ENCODE results near the gene PALLD. TPM values are rescaled to one million over a fixed set of nuclear protein-coding genes. Genes with fewer than 3 reads are reported as not detected.

PALLD gene
- total RNA-seq, 1 donor from 2014 or later = 93.5 TPM

DNA sequence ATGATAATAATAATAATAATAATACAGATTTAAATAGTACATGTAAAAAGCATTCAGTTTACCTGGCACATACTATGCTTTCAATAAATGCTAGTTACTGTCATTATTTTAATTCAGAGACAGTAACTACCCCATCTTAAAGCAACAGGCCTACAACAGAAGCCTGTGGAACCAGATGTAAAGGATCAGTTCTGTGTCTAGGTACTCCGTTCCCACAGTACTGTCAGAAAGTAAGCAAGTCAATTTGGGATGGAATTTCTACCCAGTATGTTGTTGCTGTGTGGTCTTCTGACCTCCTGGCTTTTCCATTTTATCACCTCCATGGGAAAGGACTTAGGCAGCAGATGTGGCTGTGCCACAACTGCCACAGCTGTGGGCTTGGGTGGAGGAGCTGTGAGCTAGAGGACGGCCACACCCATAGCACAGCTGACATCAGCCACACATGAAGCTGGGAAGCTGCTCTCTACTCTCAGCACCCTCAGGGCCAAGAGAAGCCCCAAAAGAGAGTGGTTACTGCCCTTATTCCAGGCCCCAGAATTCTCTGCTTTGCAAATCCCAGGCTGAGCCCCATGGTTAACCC lies 410.4 kb downstream of the PALLD start:
- Mint-ChIP-seq H3K27ac (no peak overlapping the region), H3K36me3 (peaks cover 22% of the 10 kb centered on the region), H3K4me3 (no peak overlapping the region), H3K27me3 (no peaks in the 10 kb centered on the region), H3K9me3 (no peaks in the 10 kb centered on the region), H3K4me1 (ENCODE audit: unreplicated experiment) (peaks cover 22% of the 10 kb centered on the region)
- TF ChIP-seq, protein P1, sequence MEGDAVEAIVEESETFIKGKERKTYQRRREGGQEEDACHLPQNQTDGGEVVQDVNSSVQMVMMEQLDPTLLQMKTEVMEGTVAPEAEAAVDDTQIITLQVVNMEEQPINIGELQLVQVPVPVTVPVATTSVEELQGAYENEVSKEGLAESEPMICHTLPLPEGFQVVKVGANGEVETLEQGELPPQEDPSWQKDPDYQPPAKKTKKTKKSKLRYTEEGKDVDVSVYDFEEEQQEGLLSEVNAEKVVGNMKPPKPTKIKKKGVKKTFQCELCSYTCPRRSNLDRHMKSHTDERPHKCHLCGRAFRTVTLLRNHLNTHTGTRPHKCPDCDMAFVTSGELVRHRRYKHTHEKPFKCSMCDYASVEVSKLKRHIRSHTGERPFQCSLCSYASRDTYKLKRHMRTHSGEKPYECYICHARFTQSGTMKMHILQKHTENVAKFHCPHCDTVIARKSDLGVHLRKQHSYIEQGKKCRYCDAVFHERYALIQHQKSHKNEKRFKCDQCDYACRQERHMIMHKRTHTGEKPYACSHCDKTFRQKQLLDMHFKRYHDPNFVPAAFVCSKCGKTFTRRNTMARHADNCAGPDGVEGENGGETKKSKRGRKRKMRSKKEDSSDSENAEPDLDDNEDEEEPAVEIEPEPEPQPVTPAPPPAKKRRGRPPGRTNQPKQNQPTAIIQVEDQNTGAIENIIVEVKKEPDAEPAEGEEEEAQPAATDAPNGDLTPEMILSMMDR (conservative IDR thresholded peaks at IDR 0.05) = no peak
- no peak for DNase-seq (ENCODE audit: extremely low spot score, unreplicated experiment)

DNA sequence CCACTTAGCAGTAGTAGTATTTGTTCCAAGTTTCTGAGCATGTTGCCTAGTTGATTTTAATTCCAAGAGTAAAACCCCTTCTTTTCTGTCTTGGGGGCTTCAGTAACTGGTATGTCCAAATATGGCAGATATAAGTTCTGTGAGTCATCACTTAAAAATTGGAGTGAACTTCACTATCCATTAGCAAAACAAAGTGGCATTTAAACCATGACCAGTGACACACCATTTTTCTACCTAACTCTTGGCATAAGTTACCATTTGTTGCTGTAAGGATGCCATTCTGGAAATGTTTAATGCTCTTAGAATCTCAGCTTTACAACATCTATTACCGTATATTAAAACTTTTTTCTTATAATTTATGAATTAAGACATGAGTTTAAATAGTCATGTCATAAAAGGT lies 411.2 kb downstream of the PALLD start:
- Mint-ChIP-seq H3K9me3 (no peaks in the 10 kb centered on the region), H3K36me3 (peaks cover 23% of the 10 kb centered on the region), H3K4me3 (no peak overlapping the region), H3K4me1 (ENCODE audit: unreplicated experiment) (peaks cover 24% of the 10 kb centered on the region), H3K27me3 (no peaks in the 10 kb centered on the region), H3K27ac (no peak overlapping the region)
- no peak for DNase-seq (ENCODE audit: extremely low spot score, unreplicated experiment)
- TF ChIP-seq, protein P1 (conservative IDR thresholded peaks at IDR 0.05) = no peak

DNA sequence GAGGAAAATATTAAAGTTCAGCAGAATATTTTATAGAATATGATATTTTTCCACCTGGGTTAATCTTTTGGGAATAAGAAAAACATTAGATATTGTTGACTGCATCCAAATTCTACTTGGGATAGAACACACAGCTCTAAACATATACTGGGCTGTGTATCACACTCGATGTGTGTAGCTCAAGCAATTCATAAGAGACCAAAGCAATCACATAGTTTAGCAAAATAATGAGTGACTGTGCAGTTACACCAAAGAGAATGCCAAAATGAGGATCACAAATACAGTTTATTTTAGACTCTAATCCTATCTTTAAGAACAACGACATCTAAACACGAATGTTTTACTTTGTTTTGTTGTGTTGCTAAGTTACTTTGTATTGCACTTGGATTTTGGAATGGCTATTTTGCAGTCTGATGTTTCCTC lies 412.0 kb downstream of the PALLD start:
- no peak for DNase-seq (ENCODE audit: extremely low spot score, unreplicated experiment)
- Mint-ChIP-seq H3K36me3 (peaks cover 20% of the 10 kb centered on the region), H3K9me3 (no peaks in the 10 kb centered on the region), H3K4me3 (no peak overlapping the region), H3K27me3 (no peaks in the 10 kb centered on the region), H3K4me1 (ENCODE audit: unreplicated experiment) (peaks cover 24% of the 10 kb centered on the region), H3K27ac (no peak overlapping the region)
- TF ChIP-seq, protein P1 (conservative IDR thresholded peaks at IDR 0.05) = no peak

DNA sequence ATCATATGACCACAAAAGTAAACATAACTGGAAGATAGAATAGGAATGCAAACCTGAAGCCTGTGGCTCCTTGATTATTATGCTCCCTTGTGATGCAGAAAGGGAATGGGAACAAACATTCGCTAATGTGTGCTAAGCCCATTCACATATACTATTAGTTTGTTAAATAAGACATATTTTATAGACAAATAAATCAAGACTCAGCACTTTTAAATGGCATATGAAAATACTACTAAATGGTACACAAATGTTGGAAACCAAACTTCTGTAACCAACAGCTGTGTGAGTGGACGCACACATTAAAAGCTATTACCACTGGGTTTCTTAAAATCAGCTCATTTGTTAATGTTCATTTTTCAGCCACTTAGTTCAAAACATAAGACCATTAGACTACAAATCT lies 417.2 kb downstream of the PALLD start:
- peaks cover 30% of the 10 kb centered on the region for H3K36me3 Mint-ChIP-seq
- DNase-seq (ENCODE audit: extremely low spot score, unreplicated experiment) = no peak
- no peaks in the 10 kb centered on the region for H3K9me3 Mint-ChIP-seq
- H3K4me3 Mint-ChIP-seq = no peak overlapping the region
- H3K4me1 Mint-ChIP-seq (ENCODE audit: unreplicated experiment) = peaks cover 12% of the 10 kb centered on the region
- H3K27me3 Mint-ChIP-seq = no peaks in the 10 kb centered on the region
- TF ChIP-seq, protein P1 (conservative IDR thresholded peaks at IDR 0.05) = no peak
- H3K27ac Mint-ChIP-seq = no peak overlapping the region

DNA sequence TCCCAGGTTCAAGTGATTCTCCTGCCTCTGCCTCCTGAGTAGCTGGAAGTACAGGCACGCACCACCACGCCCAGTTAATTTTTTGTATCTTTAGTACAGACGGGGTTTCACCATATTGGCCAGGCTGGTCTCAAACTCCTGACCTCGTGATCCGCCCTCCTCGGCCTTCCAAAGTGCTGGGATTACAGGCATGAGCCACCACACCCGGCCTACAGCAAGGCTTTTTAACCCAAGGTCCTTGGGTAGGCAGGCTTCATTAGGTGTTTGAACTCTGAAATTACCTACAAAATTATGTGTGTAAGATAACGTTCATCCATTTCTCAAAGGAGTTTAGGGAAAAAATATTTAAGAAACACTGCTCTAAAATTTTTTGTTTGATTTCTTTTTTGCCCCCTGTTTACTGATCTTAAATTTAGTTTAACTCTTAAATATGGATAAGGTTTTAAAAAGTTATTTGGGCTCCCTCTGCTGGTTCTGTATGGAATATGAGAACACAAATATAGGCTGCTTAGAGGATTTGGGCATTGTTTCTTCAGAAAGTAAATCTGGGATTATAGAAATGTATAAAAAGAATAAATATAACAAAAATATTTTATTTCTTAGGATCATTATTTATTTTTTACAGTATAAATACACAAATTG lies 420.4 kb downstream of the PALLD start:
- DNase-seq (ENCODE audit: extremely low spot score, unreplicated experiment) = no peak
- Mint-ChIP-seq H3K4me3 (no peak overlapping the region), H3K4me1 (ENCODE audit: unreplicated experiment) (peaks cover 18% of the 10 kb centered on the region), H3K36me3 (peaks cover 18% of the 10 kb centered on the region), H3K27ac (no peak overlapping the region), H3K9me3 (no peaks in the 10 kb centered on the region), H3K27me3 (no peaks in the 10 kb centered on the region)
- TF ChIP-seq, protein P1 (conservative IDR thresholded peaks at IDR 0.05) = peak; percentile 85

All from type B pancreatic cell (in vitro differentiated cells).